HG03432 (cell line): ENCODE results near the gene TCIRG1.
"Not testable (repeated sequence)": the region's sequence is repeated elsewhere in the genome, so short reads cannot be mapped to it uniquely, and the experiment has no call there.

Experiments used
- ATAC-seq: cut with Tn5 transposase; IDR thresholded peaks from one replicate; pipeline ENCODE4 v1.9.1; 2021; ENCODE audit warnings: mild to moderate bottlenecking, moderate library complexity; ENCODE audit not compliant: unreplicated experiment

Gene TCIRG1

DNA sequence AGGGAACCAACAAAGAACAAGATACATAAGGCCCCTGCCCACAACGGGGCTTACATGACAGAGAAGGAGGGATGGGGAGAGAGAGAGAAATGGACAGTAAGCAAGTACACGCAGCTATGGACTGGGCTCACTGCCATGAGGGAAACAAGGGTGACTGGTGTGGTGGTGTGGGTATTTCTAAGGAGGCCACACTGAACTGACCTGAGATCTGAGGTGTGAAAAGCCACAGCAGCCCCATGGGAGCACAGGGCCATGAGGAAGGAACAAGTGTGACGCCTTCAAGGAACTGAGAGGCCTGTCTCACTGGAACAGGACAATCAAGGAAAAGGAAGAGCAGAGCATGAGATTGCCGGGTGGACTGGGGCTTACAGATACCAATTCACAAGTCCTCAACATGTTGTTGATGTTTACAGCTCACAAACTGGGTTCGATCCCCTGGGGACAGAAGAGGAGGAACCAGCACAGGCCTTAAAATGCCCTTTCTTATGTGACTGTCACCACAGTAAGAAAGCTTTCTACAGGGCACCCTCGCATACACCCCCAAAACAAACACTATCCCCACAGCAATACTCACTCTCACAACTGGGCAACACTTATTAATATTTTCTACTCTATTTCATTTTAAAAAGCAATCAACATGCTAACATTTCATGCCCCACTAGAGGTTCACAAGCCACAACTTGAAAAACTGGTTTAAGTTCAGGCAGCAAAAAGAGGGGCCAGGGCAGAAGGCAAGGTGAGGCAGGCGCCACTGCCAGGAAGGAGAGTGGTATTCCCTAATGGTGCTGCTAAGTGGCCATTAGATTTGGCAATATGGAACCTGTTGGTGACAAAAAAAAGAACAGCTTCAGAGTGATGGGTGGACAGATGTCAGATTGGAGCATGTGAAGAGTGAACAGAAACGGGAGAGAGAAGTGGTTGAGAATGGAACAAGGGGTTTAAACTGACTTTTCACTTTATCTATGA is 39.1 kb downstream of the TCIRG1 start:
- no peak for ATAC-seq

GRCh38 chr11:68080860-68081259 is 42.0 kb downstream of the TCIRG1 start:
- no peak for ATAC-seq

DNA sequence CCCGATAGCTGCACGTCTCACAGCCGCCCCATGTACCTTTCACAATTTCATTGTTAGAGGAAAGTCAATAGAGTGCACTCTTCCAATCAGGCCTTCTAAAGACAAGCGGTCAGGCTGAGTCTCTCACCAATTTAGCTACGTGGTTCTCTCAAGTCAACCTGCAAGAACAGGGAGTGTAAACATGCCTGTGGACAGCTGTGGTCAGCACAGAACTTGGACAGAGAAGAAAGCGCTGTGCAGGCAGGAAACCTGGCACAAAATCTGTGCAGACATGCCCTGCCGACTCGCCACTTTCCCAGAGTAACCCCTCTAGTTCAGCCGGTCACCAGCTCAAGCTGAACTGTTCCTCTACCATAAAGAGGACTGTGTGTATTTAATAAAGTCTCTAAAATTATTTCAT is 42.9 kb downstream of the TCIRG1 start:
- no peak for ATAC-seq

- no peak for ATAC-seq
Measured at GRCh38 chr11:68082481-68082880, 43.7 kb downstream of the TCIRG1 start.

DNA sequence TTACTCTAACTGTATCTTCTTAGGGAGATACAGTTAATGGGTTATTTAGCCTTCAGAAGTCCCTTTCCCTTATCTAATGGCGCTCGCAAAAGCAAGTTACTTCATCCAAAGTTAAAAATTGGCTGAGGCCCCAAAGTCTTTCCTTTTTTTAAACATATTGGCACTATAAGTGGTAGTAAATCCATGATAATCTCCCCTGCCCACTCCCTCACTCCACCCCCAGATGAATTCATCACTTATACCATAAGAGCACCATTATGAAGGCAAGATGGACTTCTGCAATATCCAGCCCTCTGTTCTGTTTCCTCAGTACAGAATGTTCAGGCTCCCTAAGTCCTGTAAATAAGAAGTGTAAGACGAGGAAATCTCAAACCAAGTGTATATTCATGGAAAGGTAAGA is 44.7 kb downstream of the TCIRG1 start:
- no peak for ATAC-seq

GRCh38 chr11:68089679-68090078 is 50.9 kb downstream of the TCIRG1 start:
- no peak for ATAC-seq

DNA sequence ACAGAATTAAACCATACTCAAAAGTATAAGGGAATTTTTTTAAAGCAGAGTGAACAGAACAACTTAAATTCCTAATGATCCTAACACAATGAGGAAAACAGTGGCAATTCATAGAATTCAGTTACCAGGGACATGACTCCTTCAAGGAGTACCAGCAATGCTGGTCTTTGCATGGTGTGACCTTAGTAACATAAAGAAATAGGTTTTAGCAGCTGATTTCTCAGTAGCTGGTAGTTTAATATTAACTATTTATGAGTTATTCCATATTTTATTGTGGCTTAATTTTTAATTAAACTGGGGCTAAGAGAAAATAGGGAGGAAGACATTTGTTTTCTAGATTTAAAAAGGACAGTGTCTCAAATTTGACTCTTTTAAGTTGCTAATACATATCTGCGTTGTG is 51.5 kb downstream of the TCIRG1 start:
- no peak for ATAC-seq

GRCh38 chr11:68090706-68091105 is 51.9 kb downstream of the TCIRG1 start:
- no peak for ATAC-seq

DNA sequence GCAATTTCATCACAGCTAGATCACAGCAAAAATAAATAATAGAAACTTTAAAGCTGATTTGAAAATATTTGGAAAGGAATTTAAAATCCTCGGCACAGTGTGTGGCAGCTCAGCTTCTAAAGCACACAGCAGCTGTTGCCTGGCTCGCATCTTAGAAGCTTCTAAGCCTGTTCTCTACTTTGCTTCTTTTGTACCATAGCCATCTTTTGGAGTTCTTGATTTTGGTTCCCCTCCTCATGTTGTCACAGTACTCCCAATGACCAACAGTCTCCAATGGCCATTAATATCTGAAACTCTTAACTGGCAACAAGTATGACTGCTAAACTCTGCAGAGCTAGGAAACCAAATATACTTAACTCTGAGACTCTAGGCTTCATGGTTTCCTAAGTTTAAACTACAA is 53.6 kb downstream of the TCIRG1 start:
- no peak for ATAC-seq

DNA sequence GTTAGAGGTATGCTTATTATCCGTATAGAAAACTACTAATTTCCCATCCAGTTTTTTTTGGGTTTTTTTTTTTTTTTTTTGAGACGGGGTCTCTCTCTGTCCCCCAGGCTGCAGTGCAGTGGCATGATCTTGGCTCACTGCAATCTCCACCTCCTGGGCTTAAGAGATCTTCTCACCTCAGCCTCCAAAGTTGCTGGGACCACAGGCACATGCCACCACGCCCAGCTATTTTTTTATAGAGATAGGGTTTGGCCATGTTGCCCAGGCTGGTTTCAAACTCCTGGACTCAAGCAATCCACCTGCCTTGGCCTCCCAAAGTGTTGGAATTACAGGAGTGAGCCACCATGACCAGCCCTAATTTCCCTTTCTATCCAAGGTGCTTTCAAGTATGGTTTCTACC is 54.1 kb downstream of the TCIRG1 start:
- not testable (repeated sequence) for ATAC-seq

DNA sequence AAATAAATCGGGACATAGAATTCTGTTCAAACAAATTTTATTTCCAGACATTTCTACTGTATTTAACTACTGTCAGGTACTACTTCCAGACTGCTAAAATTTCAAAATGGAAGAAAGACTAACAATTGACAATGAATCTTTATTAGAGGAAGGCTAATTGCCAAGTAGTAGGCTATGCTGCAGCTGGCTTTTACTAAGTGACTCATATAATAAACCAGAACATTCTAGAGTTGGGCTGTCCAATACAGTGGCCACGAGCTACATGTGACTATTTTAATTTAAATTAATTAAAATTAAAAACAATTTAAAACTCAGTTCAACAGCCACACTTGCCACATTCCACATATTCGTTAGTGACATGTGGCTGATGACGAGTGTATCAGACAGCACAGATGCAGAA is 54.7 kb downstream of the TCIRG1 start:
- ATAC-seq = no peak

DNA sequence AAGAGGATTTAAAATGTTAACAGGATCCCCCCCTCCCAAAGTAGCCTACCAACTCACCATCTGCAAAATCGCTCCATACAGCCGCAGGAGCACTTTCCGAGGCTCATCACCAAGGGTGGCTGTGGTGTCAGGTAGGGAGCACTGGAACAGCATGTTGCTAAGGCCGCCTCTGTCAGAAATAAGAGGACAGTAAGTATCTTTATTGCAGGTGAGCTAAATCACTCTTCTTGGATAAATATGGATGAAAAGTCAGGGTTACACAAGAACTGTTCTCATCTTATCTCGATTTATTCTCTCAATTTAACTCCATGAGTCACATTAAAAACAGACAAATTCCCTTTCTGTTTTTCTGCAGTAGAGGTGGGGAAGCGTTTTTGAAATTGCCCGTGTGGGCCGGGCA is 58.1 kb downstream of the TCIRG1 start:
- no peak for ATAC-seq

DNA sequence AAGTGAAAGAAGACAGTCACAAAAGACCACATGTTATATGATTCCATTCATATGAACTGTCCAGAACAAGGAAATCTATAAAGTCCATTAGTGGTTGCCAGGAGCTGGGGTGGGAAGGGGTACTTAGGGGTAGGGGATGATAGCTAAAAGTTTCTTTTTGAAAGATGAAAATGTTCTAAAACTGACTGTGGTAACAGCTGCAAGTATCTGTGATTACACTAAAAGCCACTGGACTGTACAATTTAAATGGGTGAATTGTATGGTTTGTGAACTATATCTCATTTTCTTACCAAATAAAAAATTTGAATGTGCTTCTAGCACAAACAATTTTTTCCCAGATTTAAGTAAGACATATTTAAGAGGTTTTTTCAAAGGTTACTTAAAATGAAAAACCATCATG is 60.2 kb downstream of the TCIRG1 start:
- no peak for ATAC-seq

DNA sequence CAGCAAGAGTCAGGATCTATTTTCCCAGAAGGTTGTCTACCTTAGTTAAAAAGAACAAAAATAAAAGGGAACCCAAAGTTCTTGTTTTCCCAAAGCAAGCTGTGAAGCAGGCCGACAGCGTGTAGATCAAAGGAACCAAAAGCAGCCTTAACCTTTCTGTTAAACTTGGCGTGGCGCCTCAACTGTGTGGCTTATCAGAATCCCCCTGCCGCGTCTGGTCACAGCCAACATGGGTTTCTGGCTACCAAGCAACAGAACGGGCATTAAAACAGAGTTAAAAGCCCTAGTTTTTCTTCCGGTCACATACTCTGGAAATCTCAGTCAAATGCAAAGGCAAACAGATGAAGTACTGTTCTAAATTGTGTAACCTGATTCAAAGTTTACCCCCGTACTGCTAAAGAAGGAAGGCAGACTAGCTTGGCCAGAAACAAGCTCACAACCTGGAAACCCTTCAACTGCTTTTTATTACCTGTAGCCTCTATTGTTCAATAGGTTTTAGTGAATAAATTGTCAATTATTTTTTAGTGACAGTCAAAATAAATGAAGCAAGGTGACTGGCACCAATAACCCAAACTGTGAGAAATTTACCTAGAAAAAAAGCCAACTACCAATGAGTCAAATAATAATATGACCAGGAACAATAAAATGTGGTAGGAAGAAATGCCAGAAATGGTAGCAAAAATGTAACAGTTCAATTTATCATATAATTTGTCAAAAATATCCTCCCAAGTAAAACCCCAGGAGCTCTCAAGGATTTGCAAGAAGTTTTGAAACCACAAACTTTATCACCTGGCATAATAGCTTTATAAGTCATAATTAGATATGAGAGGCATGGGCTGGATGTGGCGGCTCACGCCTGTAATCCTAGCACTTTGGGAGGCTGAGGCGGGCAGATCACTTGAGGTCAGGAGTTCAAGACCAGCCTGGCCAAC is 60.9 kb downstream of the TCIRG1 start:
- ATAC-seq = no peak
